IgD-negative memory B cell (primary cell): ENCODE results near the gene PKNOX2. TPM values are rescaled to one million over a fixed set of nuclear protein-coding genes. Genes with fewer than 3 reads are reported as not detected.

Experiments
- H3K27ac Mint-ChIP-seq, 3 donors: one replicate each; pipeline ENCODE4 v1.8.0; 2020 to 2022; ENCODE audit warnings: mild to moderate bottlenecking in 3 of 3, mixed read lengths in 3 of 3, moderate library complexity in 1 of 3
- H3K27me3 Mint-ChIP-seq: one replicate; pipeline ENCODE4 v1.8.0; 2021; ENCODE audit warnings: mixed read lengths
- H3K36me3 Mint-ChIP-seq: one replicate; pipeline ENCODE4 v1.8.0; 2020; ENCODE audit warnings: mild to moderate bottlenecking, mixed read lengths
- H3K4me1 Mint-ChIP-seq, 3 donors: one replicate each; pipeline ENCODE4 v1.8.0; 2020 to 2022; ENCODE audit warnings: mixed read lengths in 3 of 3, mild to moderate bottlenecking in 1 of 3
- H3K4me3 Mint-ChIP-seq, 4 donors: one replicate each; pipeline ENCODE4 v1.8.0; 2020 to 2022; ENCODE audit warnings: mild to moderate bottlenecking in 4 of 4, mixed read lengths in 4 of 4, moderate library complexity in 3 of 4
- H3K9me3 Mint-ChIP-seq, 3 donors: one replicate each; pipeline ENCODE4 v1.8.0; 2020 to 2021; ENCODE audit warnings: mixed read lengths in 3 of 3, mild to moderate bottlenecking in 1 of 3
- polyA plus RNA-seq: library from polyadenylated mRNA; unstranded; fragments of 300-500 nt; fragmentation: Illumina TruSeq; gene quantifications from one replicate; pipeline ENCODE4 v1.2.3, GENCODE V29; 2021

PKNOX2 gene
- polyA plus RNA-seq, 1 donor from 2014 or later: not detected

- Mint-ChIP-seq H3K4me1 (peaks cover 0 to 3% (median 1%) of the 10 kb centered on the region in 3 donors), H3K27me3 (peaks cover 10% of the 10 kb centered on the region), H3K4me3 (no peak overlapping the region), H3K27ac (peak overlapping the region in 1 of 3 donors; percentile 55), H3K9me3 (no peaks in the 10 kb centered on the region), H3K36me3 (no peaks in the 10 kb centered on the region)
Measured at GRCh38 chr11:125360066-125360465, 195.5 kb downstream of the PKNOX2 start.

- Mint-ChIP-seq H3K27ac (no peak overlapping the region), H3K9me3 (no peaks in the 10 kb centered on the region), H3K27me3 (peaks cover 13% of the 10 kb centered on the region), H3K36me3 (no peaks in the 10 kb centered on the region), H3K4me3 (no peak overlapping the region), H3K4me1 (peaks cover 0 to 2% (median 0%) of the 10 kb centered on the region in 3 donors)
Measured at GRCh38 chr11:125364121-125364826, 199.7 kb downstream of the PKNOX2 start.

- H3K36me3 Mint-ChIP-seq: no peaks in the 10 kb centered on the region
- H3K4me1 Mint-ChIP-seq: peaks cover 0 to 2% (median 0%) of the 10 kb centered on the region in 3 donors
- peaks cover 14% of the 10 kb centered on the region for H3K27me3 Mint-ChIP-seq
- H3K4me3 Mint-ChIP-seq: no peak overlapping the region
- H3K27ac Mint-ChIP-seq: no peak overlapping the region
- no peaks in the 10 kb centered on the region for H3K9me3 Mint-ChIP-seq
Measured at GRCh38 chr11:125365196-125365931, 200.8 kb downstream of the PKNOX2 start.

GRCh38 chr11:125367710-125368109 lies 203.2 kb downstream of the PKNOX2 start:
- no peaks in the 10 kb centered on the region for H3K36me3 Mint-ChIP-seq
- no peak overlapping the region for H3K27ac Mint-ChIP-seq
- H3K4me1 Mint-ChIP-seq: no peaks in the 10 kb centered on the region
- peaks cover 25% of the 10 kb centered on the region for H3K27me3 Mint-ChIP-seq
- H3K9me3 Mint-ChIP-seq: no peaks in the 10 kb centered on the region
- no peak overlapping the region for H3K4me3 Mint-ChIP-seq

- Mint-ChIP-seq H3K36me3 (no peaks in the 10 kb centered on the region), H3K27me3 (peaks cover 21% of the 10 kb centered on the region), H3K4me1 (no peaks in the 10 kb centered on the region), H3K4me3 (no peak overlapping the region), H3K9me3 (no peaks in the 10 kb centered on the region), H3K27ac (no peak overlapping the region)
Measured at GRCh38 chr11:125368757-125369156, 204.2 kb downstream of the PKNOX2 start.

- Mint-ChIP-seq H3K27ac (no peak overlapping the region), H3K4me3 (no peak overlapping the region), H3K27me3 (peaks cover 19% of the 10 kb centered on the region), H3K9me3 (no peaks in the 10 kb centered on the region), H3K36me3 (no peaks in the 10 kb centered on the region), H3K4me1 (no peaks in the 10 kb centered on the region)
Measured at GRCh38 chr11:125369808-125370207, 205.3 kb downstream of the PKNOX2 start.

GRCh38 chr11:125370561-125371389 lies 206.2 kb downstream of the PKNOX2 start:
- Mint-ChIP-seq H3K36me3 (no peaks in the 10 kb centered on the region), H3K4me3 (no peak overlapping the region), H3K4me1 (no peaks in the 10 kb centered on the region), H3K9me3 (no peaks in the 10 kb centered on the region), H3K27me3 (peaks cover 14% of the 10 kb centered on the region), H3K27ac (no peak overlapping the region)

GRCh38 chr11:125371431-125371935 lies 206.9 kb downstream of the PKNOX2 start:
- Mint-ChIP-seq H3K27me3 (peaks cover 14% of the 10 kb centered on the region), H3K9me3 (no peaks in the 10 kb centered on the region), H3K4me3 (no peak overlapping the region), H3K4me1 (no peaks in the 10 kb centered on the region), H3K27ac (no peak overlapping the region), H3K36me3 (no peaks in the 10 kb centered on the region)

GRCh38 chr11:125372088-125372487 lies 207.5 kb downstream of the PKNOX2 start:
- no peak overlapping the region for H3K4me3 Mint-ChIP-seq
- no peak overlapping the region for H3K27ac Mint-ChIP-seq
- H3K4me1 Mint-ChIP-seq: no peaks in the 10 kb centered on the region
- no peaks in the 10 kb centered on the region for H3K9me3 Mint-ChIP-seq
- no peaks in the 10 kb centered on the region for H3K36me3 Mint-ChIP-seq
- H3K27me3 Mint-ChIP-seq: peaks cover 14% of the 10 kb centered on the region

GRCh38 chr11:125372911-125373310 lies 208.4 kb downstream of the PKNOX2 start:
- no peaks in the 10 kb centered on the region for H3K4me1 Mint-ChIP-seq
- peaks cover 14% of the 10 kb centered on the region for H3K27me3 Mint-ChIP-seq
- H3K27ac Mint-ChIP-seq: peak overlapping the region in 1 of 3 donors; percentile 43
- H3K9me3 Mint-ChIP-seq: no peaks in the 10 kb centered on the region
- no peak overlapping the region for H3K4me3 Mint-ChIP-seq
- H3K36me3 Mint-ChIP-seq: no peaks in the 10 kb centered on the region

- Mint-ChIP-seq H3K27me3 (peaks cover 15% of the 10 kb centered on the region), H3K4me3 (no peak overlapping the region)
Measured at GRCh38 chr11:125373426-125374391, 209.2 kb downstream of the PKNOX2 start.

GRCh38 chr11:125374398-125374797 lies 209.8 kb downstream of the PKNOX2 start:
- Mint-ChIP-seq H3K9me3 (no peaks in the 10 kb centered on the region), H3K36me3 (peaks cover 1% of the 10 kb centered on the region), H3K4me3 (no peak overlapping the region), H3K27ac (no peak overlapping the region), H3K4me1 (no peaks in the 10 kb centered on the region), H3K27me3 (peaks cover 16% of the 10 kb centered on the region)

More at GRCh38 chr11:125373426-125374391, 209.2 kb downstream of the PKNOX2 start:
- Mint-ChIP-seq H3K9me3 (no peaks in the 10 kb centered on the region), H3K4me1 (no peaks in the 10 kb centered on the region), H3K36me3 (peaks cover 1% of the 10 kb centered on the region), H3K27ac (peak overlapping the region in 1 of 3 donors; percentile 43)

- H3K9me3 Mint-ChIP-seq: no peaks in the 10 kb centered on the region
- peaks cover 1% of the 10 kb centered on the region for H3K36me3 Mint-ChIP-seq
- no peaks in the 10 kb centered on the region for H3K4me1 Mint-ChIP-seq
- peaks cover 16% of the 10 kb centered on the region for H3K27me3 Mint-ChIP-seq
- no peak overlapping the region for H3K4me3 Mint-ChIP-seq
- H3K27ac Mint-ChIP-seq: no peak overlapping the region
Measured at GRCh38 chr11:125375146-125375545, 210.6 kb downstream of the PKNOX2 start.

- no peak overlapping the region for H3K27ac Mint-ChIP-seq
- no peaks in the 10 kb centered on the region for H3K9me3 Mint-ChIP-seq
- H3K4me1 Mint-ChIP-seq: no peaks in the 10 kb centered on the region
- H3K36me3 Mint-ChIP-seq: peaks cover 1% of the 10 kb centered on the region
- H3K4me3 Mint-ChIP-seq: no peak overlapping the region
- peaks cover 10% of the 10 kb centered on the region for H3K27me3 Mint-ChIP-seq
Measured at GRCh38 chr11:125376117-125376516, 211.6 kb downstream of the PKNOX2 start.
